ENCODE measurements around the gene TMEM132A.

DNA sequence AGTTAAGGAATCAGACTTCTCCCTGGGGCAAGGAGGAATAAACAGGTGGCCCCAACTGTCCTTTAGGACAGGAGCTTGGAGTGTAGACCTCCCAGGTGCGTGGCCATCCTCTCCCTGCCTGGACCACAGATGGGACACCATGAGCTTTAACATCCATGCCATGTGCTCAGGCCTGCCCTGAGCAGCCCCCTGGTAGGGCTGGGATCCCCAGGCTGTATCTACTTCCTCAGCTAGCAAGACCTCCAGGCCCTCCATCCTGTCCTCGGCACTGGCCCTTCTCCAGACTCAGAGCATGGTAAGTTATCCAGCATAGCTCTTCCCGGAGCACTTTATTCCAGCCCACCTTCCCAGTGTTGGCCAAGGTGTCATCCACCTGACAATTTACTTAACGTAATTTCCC, 53.0 kb downstream of the TMEM132A start:
- TF ChIP-seq, protein P1, sequence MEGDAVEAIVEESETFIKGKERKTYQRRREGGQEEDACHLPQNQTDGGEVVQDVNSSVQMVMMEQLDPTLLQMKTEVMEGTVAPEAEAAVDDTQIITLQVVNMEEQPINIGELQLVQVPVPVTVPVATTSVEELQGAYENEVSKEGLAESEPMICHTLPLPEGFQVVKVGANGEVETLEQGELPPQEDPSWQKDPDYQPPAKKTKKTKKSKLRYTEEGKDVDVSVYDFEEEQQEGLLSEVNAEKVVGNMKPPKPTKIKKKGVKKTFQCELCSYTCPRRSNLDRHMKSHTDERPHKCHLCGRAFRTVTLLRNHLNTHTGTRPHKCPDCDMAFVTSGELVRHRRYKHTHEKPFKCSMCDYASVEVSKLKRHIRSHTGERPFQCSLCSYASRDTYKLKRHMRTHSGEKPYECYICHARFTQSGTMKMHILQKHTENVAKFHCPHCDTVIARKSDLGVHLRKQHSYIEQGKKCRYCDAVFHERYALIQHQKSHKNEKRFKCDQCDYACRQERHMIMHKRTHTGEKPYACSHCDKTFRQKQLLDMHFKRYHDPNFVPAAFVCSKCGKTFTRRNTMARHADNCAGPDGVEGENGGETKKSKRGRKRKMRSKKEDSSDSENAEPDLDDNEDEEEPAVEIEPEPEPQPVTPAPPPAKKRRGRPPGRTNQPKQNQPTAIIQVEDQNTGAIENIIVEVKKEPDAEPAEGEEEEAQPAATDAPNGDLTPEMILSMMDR (IDR thresholded peaks at IDR 0.05) = no peak
- no peak for TF ChIP-seq POLR2A (IDR thresholded peaks at IDR 0.05)

Data from esophagus squamous epithelium (tissue), 4 donors.